ENCODE data around the gene MYZAP.

- TF ChIP-seq, protein P1, sequence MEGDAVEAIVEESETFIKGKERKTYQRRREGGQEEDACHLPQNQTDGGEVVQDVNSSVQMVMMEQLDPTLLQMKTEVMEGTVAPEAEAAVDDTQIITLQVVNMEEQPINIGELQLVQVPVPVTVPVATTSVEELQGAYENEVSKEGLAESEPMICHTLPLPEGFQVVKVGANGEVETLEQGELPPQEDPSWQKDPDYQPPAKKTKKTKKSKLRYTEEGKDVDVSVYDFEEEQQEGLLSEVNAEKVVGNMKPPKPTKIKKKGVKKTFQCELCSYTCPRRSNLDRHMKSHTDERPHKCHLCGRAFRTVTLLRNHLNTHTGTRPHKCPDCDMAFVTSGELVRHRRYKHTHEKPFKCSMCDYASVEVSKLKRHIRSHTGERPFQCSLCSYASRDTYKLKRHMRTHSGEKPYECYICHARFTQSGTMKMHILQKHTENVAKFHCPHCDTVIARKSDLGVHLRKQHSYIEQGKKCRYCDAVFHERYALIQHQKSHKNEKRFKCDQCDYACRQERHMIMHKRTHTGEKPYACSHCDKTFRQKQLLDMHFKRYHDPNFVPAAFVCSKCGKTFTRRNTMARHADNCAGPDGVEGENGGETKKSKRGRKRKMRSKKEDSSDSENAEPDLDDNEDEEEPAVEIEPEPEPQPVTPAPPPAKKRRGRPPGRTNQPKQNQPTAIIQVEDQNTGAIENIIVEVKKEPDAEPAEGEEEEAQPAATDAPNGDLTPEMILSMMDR (conservative IDR thresholded peaks at IDR 0.05 in 1 of 2, IDR thresholded peaks at IDR 0.05 in 1 of 2; ENCODE audit: extremely low read depth in 1 of 2, insufficient read depth in 1 of 2, low read depth in 1 of 2, low read length in 2 of 2), result no peak
- no peak for TF ChIP-seq EZH2 (IDR thresholded peaks at IDR 0.05; ENCODE audit: borderline replicate concordance, low read length)
These were observed 42.9 kb upstream of the MYZAP start for GRCh38 chr15:57548835-57549234.

Measured in mammary epithelial cell (primary cell).